Endothelial cell of hepatic sinusoid (primary cell): ENCODE data around the gene B3GNT2.

Experiments
- in situ Hi-C: cut with HindIII; loops from 2 replicates; pipeline ENCODE4 v1.10.0; 2017; ENCODE audit warnings: low sequenced_read_pairs

The B3GNT2 gene

DNA sequence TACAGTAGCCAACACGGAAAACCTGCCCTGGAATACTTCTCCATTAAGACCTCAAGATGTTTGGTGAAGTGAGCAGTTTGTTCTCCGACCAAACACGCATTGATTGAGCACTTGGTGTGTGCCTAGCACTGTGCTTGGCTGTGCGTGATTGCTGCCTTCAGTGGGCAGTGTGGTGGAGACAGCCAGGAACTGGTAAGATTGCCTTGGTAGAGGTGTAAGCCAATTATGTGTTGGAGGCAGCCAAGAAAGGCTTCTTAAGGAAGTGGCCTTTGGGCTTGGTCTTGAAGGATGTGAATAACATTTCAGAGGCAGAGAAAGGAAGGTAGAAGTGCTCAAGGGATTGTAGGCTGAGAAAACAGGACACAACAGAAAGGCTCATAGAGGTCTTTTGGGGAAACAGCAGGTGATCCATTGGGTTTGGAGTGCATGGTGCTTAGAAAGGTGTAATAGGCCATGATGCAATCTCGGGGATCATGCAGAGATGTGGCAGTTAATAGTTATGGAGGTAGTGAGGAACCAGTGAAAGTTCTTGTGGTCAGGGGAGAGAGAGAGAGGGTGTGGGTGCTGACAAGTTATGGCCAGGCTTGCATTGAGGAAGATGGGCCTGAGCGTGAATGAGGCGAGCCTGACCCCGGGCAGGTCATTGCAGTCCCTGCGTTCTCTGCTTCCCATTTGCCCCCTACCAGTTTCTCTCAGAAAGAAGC is 6.3 kb downstream of the B3GNT2 start:
- in situ Hi-C loops, result loop anchor here (5.0 kb wide), 1 partner anchor 55 kb away; no protein-coding TSS in a partner anchor

DNA sequence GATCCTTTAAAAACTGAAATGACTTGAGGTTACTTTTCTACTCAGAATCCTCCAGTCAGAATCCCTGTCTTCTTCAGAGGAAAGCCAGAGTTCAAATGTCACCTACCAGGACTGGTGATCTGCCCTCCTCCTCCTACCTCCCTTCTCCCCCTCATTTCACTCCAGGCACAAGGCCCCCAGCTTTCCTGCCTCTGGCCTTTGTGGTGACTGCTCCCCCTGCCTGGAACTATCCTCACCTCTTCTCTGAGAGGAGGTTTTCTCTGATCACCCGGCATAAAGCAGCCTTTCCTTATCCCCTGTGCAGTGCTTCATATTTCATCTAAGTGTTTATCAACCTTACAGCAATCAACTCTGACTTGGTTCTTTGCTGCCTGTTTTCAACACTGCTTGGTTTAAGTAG is 6.8 kb downstream of the B3GNT2 start:
- in situ Hi-C loops, result loop anchor here (5.0 kb wide), 1 partner anchor 55 kb away; no protein-coding TSS in a partner anchor

DNA sequence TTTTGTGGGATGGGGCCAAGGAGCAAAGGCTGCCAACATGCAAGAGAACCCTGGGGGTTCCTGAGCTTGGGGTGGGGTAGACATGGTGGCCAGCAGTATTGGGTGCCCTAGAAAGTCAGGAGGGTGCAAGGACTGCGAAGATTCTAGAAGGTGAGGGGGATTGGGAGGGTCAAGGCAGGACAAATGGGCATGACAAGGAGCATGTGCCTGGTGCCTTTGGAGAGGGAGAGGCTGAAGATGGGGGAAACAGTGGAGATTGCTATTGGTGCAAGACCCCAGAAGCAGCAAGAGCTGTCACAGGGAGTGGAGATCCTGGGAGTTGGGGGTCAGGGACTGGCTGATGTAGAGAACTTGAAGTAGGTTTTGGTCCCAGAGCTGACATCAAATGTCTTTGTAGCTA is 7.5 kb downstream of the B3GNT2 start:
- in situ Hi-C loops, result loop anchor here (5.0 kb wide), 1 partner anchor 54 kb away; no protein-coding TSS in a partner anchor

DNA sequence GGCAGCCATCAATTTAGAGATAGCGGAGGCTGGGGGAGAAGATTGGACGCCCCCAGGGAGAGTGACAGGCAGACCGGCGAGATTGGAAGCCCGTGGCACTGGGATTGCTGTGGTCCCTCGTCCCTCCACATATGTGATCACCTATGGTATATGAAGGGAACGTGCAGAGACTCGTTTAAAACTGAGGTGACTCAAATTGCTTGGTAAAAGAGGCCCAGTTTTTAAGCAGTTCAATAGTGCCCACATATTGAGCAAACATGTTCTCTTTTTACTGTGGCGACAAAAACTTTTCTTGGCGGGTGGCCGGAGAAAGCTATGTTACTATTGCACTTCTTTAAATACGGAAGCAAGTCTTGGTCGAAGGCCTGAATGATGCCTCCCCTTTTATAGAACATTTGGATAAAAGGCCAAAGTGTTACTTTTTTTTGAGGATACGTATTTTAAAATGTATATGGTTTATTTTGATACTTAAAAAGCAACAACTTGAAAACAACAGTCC is 9.1 kb downstream of the B3GNT2 start:
- in situ Hi-C loops, result loop anchor here (5.0 kb wide), 1 partner anchor 52 kb away; no protein-coding TSS in a partner anchor

DNA sequence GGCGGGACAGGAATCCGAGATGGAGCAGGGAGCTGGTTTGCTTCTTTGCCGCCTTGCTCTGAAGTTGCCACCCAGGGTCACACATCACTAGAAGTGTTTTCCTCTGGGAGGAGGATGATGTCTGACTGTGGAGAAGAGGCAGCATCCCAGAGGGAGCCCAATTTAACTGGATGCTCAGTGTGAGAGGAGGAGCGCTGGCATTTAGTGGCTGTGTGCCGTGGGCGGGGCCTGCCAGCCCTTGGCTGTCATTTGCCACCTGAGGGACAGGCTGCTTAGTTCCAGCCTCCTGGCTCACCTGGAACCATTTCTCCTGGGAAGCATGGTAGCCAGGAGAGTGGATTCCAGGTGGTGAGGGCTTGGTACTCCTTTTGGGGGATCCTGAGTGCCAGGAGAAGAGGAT is 9.6 kb downstream of the B3GNT2 start:
- in situ Hi-C loops, result no loop called here

DNA sequence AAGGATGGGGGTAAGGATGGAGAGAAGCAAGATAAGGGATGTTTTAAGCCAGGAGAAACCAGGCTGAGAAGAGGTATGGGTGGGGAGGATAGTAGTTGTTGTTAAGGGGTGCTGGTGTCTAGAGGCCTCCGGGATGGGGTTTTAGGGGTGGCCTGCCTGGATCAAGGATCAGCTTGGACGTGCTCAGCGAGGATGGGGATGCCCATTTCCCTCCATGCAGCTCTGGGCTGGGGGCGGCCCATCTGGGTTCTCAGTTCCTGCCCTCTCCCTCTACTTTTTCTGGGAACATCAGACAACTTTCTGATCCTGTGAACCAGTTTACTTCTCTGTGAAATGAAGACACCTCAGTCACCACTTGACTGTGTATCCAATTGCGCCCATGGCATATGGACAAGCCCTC is 10.1 kb downstream of the B3GNT2 start:
- in situ Hi-C loops, result no loop called here

DNA sequence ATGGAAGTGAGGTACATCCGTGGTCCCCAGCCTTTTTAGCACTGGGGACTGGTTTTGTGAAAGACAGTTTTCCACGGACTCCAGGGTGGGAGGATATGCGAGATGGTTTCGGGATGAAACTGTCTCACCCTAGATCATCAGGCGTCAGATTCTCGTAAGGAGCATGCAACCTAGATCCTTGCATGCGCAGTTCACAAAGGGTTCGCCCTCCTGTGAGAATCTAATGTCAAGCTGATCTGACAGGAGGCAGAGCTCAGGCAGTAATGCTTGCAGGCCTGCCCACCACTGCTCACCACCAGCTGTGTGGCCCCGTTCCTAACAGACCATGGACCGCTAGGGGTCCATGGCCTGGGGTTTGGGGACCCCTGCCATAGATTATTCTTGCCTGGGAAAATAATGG is 11.6 kb downstream of the B3GNT2 start:
- in situ Hi-C loops, result no loop called here

DNA sequence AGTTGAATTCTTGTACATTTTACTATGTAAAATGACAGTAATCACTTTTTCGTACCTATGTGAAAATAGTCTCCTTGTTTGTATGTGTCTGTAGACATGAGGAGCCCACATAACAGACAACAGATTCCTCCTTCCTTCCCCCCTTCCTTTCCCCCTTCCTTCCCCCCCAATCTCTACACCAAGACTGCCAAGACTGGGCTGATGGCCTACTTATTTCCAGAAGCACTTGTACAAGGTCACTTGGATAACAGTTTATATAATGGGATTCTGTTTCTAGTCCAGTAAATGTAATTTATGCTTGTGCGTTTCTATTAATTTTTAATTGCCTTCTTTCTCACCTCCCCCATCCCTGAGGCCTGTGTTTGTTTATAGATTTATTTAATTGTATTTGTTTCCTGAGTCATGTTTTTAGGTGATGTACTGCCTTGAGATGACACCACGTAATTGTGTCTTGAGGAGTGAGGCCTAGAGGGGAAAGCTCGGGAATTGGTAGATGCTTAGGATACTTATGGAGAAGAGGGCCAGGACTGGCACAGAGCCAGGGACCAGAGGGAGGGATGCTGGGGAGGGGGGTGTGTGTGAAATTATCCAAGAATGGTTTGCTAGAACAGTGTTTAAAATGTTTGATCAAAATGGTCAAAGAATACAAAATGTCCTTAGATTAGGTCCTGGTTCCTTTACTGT is 12.3 kb downstream of the B3GNT2 start:
- in situ Hi-C loops, result no loop called here

DNA sequence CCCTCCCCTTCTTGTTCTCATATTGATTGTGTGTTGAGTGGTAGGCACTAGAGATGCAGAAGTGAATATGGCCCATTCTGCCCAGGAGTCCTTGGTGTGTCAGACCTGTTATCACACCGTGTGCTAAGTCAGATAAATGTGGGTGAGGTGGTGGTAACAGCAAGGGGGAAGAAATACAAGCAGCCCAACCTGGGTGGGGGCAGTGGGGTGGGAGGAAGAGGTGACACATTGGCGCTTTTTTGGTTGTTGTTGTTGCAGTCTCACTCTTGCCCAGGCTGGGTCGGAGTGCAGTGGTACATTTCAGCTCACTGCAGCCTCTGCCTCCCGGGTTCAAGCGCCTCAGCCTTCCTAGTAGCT is 12.8 kb downstream of the B3GNT2 start:
- in situ Hi-C loops, result no loop called here

DNA sequence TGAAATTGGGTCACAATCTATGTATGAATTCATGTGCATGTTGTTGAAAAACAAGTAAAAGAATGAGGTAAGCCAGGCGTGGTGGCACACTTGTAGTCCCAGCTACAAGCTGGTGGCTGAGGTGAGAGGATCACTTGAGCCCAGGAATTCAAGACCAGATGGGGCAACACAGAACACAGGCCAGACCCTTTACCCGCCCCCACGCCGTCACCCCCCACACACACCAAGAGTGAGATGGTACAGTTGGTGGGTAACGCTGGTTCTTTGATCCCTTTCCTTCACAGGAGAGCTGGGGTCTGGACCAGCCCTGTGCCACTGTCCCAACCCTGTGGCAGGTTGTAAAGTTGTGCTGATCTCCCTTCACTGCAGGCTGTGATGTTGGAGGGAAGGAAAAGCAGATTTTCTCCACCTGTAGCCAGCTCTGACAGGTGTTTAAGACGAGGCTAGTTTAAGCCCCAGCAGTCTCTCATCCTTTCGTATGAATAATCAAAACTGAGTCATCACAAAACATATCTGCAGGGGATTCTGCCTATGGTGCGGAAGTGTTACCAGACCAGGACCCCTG is 13.6 kb downstream of the B3GNT2 start:
- in situ Hi-C loops, result no loop called here

DNA sequence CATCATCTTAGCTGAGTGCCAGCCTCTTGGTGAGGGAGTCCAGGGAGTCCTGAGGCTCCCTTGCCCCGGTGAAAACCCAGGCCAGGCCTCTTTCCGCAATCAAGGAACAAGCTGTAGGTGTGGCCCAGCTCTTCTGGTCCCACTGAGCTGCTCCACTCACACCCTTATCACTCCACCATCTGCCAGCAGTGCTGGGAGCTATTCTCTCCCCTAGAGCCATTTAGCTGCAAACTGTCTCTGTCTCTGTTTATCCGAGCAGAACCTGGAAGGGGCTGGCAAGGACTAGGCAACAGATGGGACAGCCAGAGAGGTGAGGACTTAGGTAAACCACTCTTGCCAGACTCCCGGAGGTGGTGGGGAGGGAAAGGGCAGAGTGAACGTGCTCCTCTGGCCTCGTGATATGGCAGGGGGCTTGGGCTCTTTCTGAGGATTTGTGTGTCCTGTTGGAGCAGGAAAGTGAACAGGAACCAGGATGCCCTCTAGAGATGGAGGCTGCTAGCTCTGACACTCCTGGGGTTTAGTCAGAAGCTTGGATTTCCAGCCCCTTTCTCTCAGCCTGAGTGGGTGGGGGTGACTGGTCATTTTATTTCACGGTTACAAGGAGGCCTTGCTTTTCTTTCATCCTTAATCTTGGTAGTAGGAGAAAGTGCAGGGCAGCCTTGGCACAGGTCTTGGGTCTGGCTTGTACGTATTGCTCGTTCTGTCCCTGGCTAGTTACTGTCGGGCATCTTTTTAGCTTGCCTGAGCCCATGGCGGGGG is 19.6 kb downstream of the B3GNT2 start:
- in situ Hi-C loops, result no loop called here

DNA sequence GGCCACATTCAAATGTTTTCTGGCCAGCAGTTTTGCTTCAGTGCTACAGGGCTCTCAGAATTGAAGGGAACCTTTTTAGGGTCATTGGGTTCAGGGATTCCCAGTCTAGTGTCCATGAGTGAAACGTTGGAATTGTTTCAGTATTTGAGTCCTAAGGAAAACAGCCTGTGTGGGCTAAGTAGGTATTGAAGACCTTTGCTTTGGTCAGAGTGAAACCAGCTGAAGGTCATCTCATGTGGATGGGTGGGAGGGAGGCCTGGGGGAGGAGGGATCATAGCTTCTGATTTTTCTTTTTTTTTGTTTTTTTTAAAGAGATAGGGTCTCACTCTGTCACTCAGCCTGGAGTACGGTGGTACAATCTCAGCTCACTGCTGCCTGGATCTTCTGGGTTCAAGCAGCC is 20.2 kb downstream of the B3GNT2 start:
- in situ Hi-C loops, result no loop called here

DNA sequence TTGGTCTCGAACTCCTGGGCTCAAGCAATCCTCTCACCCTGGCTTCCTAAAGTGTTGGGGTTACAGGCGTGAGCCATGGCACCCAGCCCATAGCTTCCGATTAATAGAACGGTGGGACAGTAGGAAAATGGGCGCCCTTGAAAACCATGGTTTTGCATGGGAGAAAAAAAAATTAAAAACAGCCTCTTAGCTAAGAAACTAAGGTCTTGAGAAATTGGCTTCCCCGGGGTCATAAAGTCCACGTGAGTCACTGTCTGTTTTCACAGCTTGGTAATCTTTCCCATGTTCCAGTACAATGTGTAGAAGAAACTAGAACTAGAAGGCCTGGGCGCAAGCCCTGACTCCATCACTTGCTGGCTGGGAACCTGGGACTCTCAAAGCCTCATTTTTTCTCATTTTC is 20.7 kb downstream of the B3GNT2 start:
- in situ Hi-C loops, result no loop called here

DNA sequence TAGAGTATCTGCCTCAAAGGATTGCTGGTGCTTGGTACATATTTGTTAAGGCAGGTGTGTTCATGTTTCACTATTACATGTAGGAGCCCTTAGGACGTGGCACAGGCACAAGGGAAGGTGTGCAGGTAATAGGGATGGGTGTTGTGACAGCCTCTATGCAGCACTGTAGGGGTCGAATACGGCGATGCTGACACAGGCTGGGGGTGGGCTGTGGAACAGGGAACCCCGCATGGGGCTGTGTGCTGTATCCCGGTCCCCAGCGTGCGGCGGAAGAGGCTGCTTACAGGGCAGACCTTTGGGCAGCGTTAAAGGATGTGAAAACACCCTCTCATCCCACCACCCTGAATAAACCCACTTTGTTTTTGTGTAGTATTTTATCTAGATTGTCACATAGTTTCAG is 21.5 kb downstream of the B3GNT2 start:
- in situ Hi-C loops, result no loop called here

DNA sequence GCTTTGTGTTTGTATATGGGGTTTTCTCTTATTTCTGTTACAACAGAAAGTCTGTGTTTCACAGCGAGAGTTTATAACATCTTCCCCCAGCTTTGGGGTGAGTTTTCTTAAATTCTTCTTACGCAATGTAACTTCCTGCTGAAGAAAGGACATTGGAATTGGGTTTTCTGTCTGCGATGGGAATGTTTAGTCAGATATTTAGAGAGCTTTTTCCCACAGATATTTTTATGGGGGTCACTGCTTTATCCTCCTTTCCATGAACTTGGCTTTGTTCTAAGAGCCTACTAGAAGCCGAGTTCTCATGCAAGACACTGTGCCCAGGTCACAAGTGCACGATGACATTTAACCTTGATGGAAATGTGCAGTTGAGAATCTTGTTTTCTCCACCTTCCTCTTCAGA is 22.1 kb downstream of the B3GNT2 start:
- in situ Hi-C loops, result no loop called here

DNA sequence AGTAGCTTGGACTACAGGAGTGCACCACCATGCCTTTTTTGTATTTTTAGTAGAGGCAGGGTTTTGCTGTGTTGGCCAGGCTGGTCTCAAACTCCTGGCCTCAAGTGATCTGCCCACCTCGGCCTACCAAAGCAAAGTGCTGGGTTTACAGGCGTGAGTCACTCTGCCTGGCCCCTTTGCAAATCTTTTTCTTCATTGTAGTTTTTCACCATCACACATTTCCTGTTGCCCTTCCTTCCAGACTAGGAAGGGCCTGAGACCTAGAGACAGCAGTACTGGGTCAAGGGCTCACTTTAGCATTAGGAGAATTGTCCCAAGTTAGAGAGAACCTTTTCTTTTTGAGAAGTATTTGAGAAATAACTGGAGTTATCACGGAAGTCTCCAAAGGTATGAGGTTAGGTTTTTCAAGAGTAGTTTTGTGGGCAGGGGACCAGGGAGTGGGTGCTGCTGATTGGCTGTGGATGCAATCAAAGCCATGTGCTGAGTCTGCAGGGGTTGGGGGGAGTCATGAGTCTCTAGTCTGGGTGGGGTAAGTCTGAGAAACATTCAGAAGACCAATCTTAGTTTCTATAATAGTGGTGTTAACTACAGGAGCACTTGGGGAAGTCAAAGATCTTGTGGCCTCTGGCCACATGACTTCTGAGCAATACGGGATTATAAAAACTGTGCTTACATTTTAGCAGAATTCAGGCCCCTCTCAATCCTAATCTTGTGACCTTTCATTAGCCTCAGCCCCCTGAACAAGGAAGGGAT is 23.7 kb downstream of the B3GNT2 start:
- in situ Hi-C loops, result no loop called here

DNA sequence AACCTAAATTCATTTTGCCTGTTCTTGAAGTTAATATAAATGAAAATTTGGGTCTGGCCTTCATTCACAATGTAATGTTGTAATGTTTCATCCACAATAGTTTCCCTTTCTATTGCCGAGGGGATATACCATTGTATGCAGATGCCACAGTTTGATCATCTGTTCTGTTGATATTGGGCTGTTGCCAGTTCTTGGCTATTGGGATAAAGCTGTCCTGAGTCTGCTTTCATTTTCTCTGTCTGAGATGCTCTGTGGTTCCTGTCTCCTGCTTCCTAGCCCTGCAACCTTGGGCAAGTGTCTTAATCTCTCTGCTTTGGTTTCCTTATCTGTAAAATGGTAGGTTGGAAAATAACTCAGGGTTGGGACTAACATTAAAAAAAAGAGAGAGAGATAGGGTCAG is 25.2 kb downstream of the B3GNT2 start:
- in situ Hi-C loops, result no loop called here

DNA sequence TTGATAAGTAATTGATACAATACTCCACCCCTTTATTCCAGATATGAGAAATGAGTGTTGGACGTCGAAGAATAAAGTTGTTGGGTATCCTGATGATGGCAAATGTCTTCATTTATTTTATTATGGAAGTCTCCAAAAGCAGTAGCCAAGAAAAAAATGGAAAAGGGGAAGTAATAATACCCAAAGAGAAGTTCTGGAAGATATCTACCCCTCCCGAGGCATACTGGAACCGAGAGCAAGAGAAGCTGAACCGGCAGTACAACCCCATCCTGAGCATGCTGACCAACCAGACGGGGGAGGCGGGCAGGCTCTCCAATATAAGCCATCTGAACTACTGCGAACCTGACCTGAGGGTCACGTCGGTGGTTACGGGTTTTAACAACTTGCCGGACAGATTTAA is 26.3 kb downstream of the B3GNT2 start:
- in situ Hi-C loops, result no loop called here

DNA sequence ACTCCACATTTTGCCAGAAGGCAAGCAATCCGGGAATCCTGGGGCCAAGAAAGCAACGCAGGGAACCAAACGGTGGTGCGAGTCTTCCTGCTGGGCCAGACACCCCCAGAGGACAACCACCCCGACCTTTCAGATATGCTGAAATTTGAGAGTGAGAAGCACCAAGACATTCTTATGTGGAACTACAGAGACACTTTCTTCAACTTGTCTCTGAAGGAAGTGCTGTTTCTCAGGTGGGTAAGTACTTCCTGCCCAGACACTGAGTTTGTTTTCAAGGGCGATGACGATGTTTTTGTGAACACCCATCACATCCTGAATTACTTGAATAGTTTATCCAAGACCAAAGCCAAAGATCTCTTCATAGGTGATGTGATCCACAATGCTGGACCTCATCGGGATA is 26.8 kb downstream of the B3GNT2 start:
- in situ Hi-C loops, result no loop called here

DNA sequence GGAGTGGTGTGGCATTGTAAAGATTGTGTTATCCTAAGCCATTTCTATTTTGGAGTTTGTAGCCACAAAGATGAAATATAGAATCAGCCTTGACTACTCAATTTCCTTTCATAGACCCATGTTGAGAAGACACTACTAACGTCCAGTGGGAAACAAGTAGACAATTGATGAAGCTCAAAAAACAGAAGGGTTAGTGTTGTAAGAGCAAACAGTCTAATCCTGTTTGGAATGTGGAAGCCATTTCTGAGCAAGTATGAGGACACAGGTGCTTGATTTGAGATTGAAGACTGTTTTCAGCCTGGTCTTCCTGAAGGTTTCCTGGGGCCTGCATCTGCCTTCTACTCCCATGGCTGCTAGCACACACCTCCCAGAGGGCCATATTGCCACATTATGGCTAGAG is 29.1 kb downstream of the B3GNT2 start:
- in situ Hi-C loops, result no loop called here
